Keratinocyte (primary cell): ENCODE results near the gene CNTRL. TPM values are rescaled to one million over a fixed set of nuclear protein-coding genes. Genes with fewer than 3 reads are reported as not detected.

ENCODE experiments used
- DNase-seq: peaks from one replicate; pipeline ENCODE4 v3.0.0-alpha.2; 2011; ENCODE audit warnings: low read depth, missing footprints, low spot score
- FAIRE-seq: peaks from 2 replicates; lab custom pipeline; 2011; peaks lifted over from hg19 to GRCh38; lab: Jason Lieb, UNC
- H2AFZ ChIP-seq: 2 replicates; pipeline ENCODE4 v1.6.0; 2012; ENCODE audit warnings: low read length, control low read depth, inconsistent platforms; ENCODE audit not compliant: control insufficient read depth
- H3K27ac ChIP-seq: 2 replicates; pipeline ENCODE4 v1.5.1; 2011; ENCODE audit warnings: low read length; ENCODE audit not compliant: control insufficient read depth, insufficient read depth
- H3K27me3 ChIP-seq: 3 replicates; pipeline ENCODE4 v1.6.0; 2011; ENCODE audit warnings: low read length; ENCODE audit not compliant: control insufficient read depth, insufficient read depth; ENCODE audit errors: extremely low read depth
- H3K36me3 ChIP-seq, 2 experiments: 2 replicates in 1 of 2; 3 replicates in 1 of 2; pipeline ENCODE4 v1.5.1; 2011; ENCODE audit warnings: low read length in 2 of 2, mild to moderate bottlenecking in 1 of 2; ENCODE audit not compliant: control insufficient read depth in 2 of 2, insufficient read depth in 2 of 2; ENCODE audit errors: extremely low read depth in 1 of 2
- H3K4me1 ChIP-seq: 3 replicates; pipeline ENCODE4 v1.5.1; 2011; ENCODE audit warnings: low read length; ENCODE audit not compliant: control insufficient read depth, insufficient read depth; ENCODE audit errors: extremely low read depth
- H3K4me2 ChIP-seq: 3 replicates; pipeline ENCODE4 v1.6.0; 2011; ENCODE audit warnings: low read depth, low read length; ENCODE audit not compliant: control insufficient read depth, insufficient read depth; ENCODE audit errors: extremely low read depth
- H3K4me3 ChIP-seq, 3 experiments: fragments of 200-600 bp in 1 of 3; sonication (generic) in 1 of 3; 2 replicates in 2 of 3; 3 replicates in 1 of 3; pipeline ENCODE4 v1.5.1; 2011 to 2016; ENCODE audit warnings: low read length in 3 of 3, mild to moderate bottlenecking in 3 of 3, control low read depth in 2 of 3, inconsistent platforms in 1 of 3, low read depth in 1 of 3, mixed read lengths in 1 of 3, mixed run types in 1 of 3, moderate library complexity in 1 of 3; ENCODE audit not compliant: control insufficient read depth in 2 of 3, insufficient read depth in 2 of 3; ENCODE audit errors: extremely low read depth in 1 of 3
- H3K79me2 ChIP-seq: 2 replicates; pipeline ENCODE4 v1.6.0; 2012; ENCODE audit warnings: low read length; ENCODE audit not compliant: control insufficient read depth, insufficient read depth
- H3K9ac ChIP-seq: 3 replicates; pipeline ENCODE4 v1.6.0; 2011; ENCODE audit warnings: low read length; ENCODE audit not compliant: control insufficient read depth, insufficient read depth; ENCODE audit errors: extremely low read depth
- H3K9me1 ChIP-seq: 3 replicates; pipeline ENCODE4 v1.6.0; 2011; ENCODE audit warnings: low read length; ENCODE audit not compliant: control insufficient read depth, insufficient read depth; ENCODE audit errors: extremely low read depth
- H3K9me3 ChIP-seq: 2 replicates; pipeline ENCODE4 v1.5.1; 2012; ENCODE audit warnings: low read depth, low read length; ENCODE audit not compliant: control insufficient read depth
- H4K20me1 ChIP-seq: 3 replicates; pipeline ENCODE4 v1.6.0; 2011; ENCODE audit warnings: low read length; ENCODE audit not compliant: control insufficient read depth, insufficient read depth; ENCODE audit errors: extremely low read depth
- EZH2 ChIP-seq: IDR thresholded peaks from one replicate; pipeline ENCODE4 v1.6.1; 2012; ENCODE audit warnings: inconsistent platforms, mild to moderate bottlenecking, low read length, moderate library complexity
- dilution Hi-C: fragments of 300-500 bp; cut with MboI; formaldehyde crosslinking; loops from one replicate; pipeline ENCODE4 v1.7.0; 2020; ENCODE audit warnings: low sequenced_read_pairs; ENCODE audit not compliant: extremely low pct_ligation_motif_present
- polyA plus RNA-seq, 5 experiments: library from polyadenylated mRNA; depleted of rRNA in 3 of 5; stranded (reverse) in 3 of 5; stranded (forward) in 1 of 5; unstranded in 1 of 5; fragments of >200 nt; gene quantifications; 1 replicate in 1 of 5; 2 replicates in 3 of 5; 3 replicates in 1 of 5; pipeline versions ENCODE4 v1.2.1 to v1.2.3, GENCODE V29; 2011 to 2012; ENCODE audit warnings: missing spikeins in 2 of 5, low read depth in 1 of 5, low replicate concordance in 1 of 5
- TF ChIP-seq, protein P1 (sequence below), 3 experiments: IDR thresholded peaks in 1 of 3; conservative IDR thresholded peaks in 1 of 3; optimal IDR thresholded peaks in 1 of 3; 2 replicates in 2 of 3; 3 replicates in 1 of 3; pipeline versions ENCODE3 to v1.5.1; 2011; ENCODE audit warnings: low read length in 3 of 3, mild to moderate bottlenecking in 3 of 3, moderate library complexity in 2 of 3, control low read depth in 1 of 3, inconsistent platforms in 1 of 3; ENCODE audit not compliant: insufficient read depth in 2 of 3; ENCODE audit errors: extremely low read depth in 1 of 3

The CNTRL gene
- polyA plus RNA-seq, 1 donor (not counting 4 experiments of a cell fraction or from before 2014, with no cell fraction given), result 5.3 TPM

DNA sequence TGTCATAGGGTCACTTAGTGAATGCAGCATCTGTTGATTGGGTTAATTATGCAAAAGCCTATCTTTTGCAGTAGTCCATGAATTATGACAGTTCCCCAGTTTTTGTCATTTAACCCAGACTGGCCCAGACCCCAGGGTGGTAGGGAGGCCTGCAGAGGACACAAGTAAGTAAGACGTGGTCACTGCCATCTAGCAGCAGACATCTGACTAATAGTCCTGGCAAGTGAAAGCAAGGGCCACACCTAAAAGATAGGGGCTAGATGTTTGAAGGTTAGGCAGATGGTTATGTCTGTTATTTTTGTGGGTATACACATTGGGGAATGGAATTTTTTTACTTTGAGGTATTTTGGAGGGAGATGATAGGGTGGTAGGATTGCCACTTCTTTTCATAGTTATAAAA lies 78.9 kb downstream of the CNTRL start:
- H3K4me1 ChIP-seq, result peaks cover 19% of the 10 kb centered on the region
- H3K4me3 ChIP-seq, result no peak overlapping the region
- H3K9me1 ChIP-seq, result no peaks in the 10 kb centered on the region
- no peaks in the 10 kb centered on the region for H3K9me3 ChIP-seq
- dilution Hi-C loops, result no loop called here
- no peak for DNase-seq
- H3K36me3 ChIP-seq, result peaks cover 5 to 14% of the 10 kb centered on the region in 2 experiments
- no peak for FAIRE-seq
- no peaks in the 10 kb centered on the region for H3K79me2 ChIP-seq
- H3K4me2 ChIP-seq, result no peak overlapping the region
- no peak overlapping the region for H2AFZ ChIP-seq
- no peak overlapping the region for H3K27ac ChIP-seq
- H3K9ac ChIP-seq, result no peak overlapping the region
- no peaks in the 10 kb centered on the region for H4K20me1 ChIP-seq
- no peak for TF ChIP-seq EZH2
- TF ChIP-seq, protein P1, sequence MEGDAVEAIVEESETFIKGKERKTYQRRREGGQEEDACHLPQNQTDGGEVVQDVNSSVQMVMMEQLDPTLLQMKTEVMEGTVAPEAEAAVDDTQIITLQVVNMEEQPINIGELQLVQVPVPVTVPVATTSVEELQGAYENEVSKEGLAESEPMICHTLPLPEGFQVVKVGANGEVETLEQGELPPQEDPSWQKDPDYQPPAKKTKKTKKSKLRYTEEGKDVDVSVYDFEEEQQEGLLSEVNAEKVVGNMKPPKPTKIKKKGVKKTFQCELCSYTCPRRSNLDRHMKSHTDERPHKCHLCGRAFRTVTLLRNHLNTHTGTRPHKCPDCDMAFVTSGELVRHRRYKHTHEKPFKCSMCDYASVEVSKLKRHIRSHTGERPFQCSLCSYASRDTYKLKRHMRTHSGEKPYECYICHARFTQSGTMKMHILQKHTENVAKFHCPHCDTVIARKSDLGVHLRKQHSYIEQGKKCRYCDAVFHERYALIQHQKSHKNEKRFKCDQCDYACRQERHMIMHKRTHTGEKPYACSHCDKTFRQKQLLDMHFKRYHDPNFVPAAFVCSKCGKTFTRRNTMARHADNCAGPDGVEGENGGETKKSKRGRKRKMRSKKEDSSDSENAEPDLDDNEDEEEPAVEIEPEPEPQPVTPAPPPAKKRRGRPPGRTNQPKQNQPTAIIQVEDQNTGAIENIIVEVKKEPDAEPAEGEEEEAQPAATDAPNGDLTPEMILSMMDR (optimal IDR thresholded peaks at IDR 0.05 in 1 of 3, IDR thresholded peaks at IDR 0.05 in 1 of 3, conservative IDR thresholded peaks at IDR 0.05 in 1 of 3; ENCODE audit: extremely low read depth in 1 of 3, insufficient read depth in 2 of 3, low read length in 3 of 3), result no peak
- no peaks in the 10 kb centered on the region for H3K27me3 ChIP-seq

DNA sequence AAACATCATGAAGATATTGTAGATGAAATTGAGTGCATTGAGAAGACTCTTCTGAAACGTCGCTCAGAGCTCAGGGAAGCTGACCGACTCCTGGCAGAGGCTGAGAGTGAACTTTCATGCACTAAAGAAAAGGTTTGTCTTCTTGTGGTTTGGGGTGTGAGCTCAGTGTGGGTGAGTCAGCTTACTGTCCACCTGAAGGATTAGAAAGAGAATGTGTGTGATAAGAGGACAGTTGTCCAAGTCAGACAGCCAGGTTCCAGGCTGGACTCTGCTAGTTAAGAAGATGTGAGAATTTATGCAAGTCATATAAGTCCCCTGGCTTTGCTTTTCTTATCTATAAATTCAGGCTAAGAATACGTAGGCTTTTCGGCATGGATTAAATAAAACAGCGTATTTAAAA lies 80.0 kb downstream of the CNTRL start:
- Histone ChIP-seq H3K4me3 (no peak overlapping the region), H3K4me1 (peaks cover 19% of the 10 kb centered on the region), H3K9me1 (no peaks in the 10 kb centered on the region), H3K9me3 (no peaks in the 10 kb centered on the region), H3K36me3 (peaks cover 5 to 10% of the 10 kb centered on the region in 2 experiments), H3K4me2 (no peak overlapping the region), H2AFZ (no peak overlapping the region), H3K9ac (no peak overlapping the region), H4K20me1 (no peaks in the 10 kb centered on the region), H3K27me3 (no peaks in the 10 kb centered on the region), H3K27ac (no peak overlapping the region), H3K79me2 (no peaks in the 10 kb centered on the region)
- DNase-seq (no peak), FAIRE-seq (peak; percentile 46)
- dilution Hi-C loops, result no loop called here
- TF ChIP-seq, protein P1 (optimal IDR thresholded peaks at IDR 0.05 in 1 of 3, IDR thresholded peaks at IDR 0.05 in 1 of 3, conservative IDR thresholded peaks at IDR 0.05 in 1 of 3; ENCODE audit: extremely low read depth in 1 of 3, insufficient read depth in 2 of 3, low read length in 3 of 3), result no peak
- TF ChIP-seq EZH2, result no peak
